HFFc6 (cell line): ENCODE data around the gene SH3BGRL. TPM values are rescaled to one million over a fixed set of nuclear protein-coding genes. Genes with fewer than 3 reads are reported as not detected.
"Not testable (repeated sequence)": the region's sequence is repeated elsewhere in the genome, so short reads cannot be mapped to it uniquely, and the experiment has no call there.

Source experiments
- DNase-seq: peaks from one replicate; pipeline ENCODE4 v3.0.0-alpha.2; 2018
- H3K27ac Mint-ChIP-seq: 2 replicates; pipeline ENCODE4 v1.8.0; 2020; ENCODE audit warnings: mild to moderate bottlenecking, mixed read lengths
- H3K27me3 Mint-ChIP-seq: 2 replicates; pipeline ENCODE4 v1.8.0; 2021; ENCODE audit warnings: mild to moderate bottlenecking, moderate library complexity, mixed read lengths; ENCODE audit not compliant: insufficient read depth
- H3K36me3 Mint-ChIP-seq: 2 replicates; pipeline ENCODE4 v1.8.0; 2021; ENCODE audit warnings: low read depth, mixed read lengths
- H3K4me1 Mint-ChIP-seq: 2 replicates; pipeline ENCODE4 v1.8.0; 2020; ENCODE audit warnings: low read depth, mixed read lengths
- H3K4me3 Mint-ChIP-seq: 2 replicates; pipeline ENCODE4 v1.8.0; 2020; ENCODE audit warnings: mild to moderate bottlenecking, moderate library complexity, mixed read lengths
- H3K9me3 Mint-ChIP-seq: 2 replicates; pipeline ENCODE4 v1.8.0; 2020; ENCODE audit warnings: mild to moderate bottlenecking, mixed read lengths
- CTCF ChIP-seq: fragments of 200-600 bp; sonication (generic); IDR thresholded peaks from 2 replicates; pipeline ENCODE4 v1.5.0; 2021; ENCODE audit warnings: antibody characterized with exemption, mild to moderate bottlenecking
- total RNA-seq, 6 experiments: library from RNA; stranded (reverse); fragmentation: NEBNext Ultra II Directional; extraction: Animal tissue kit (Norgen Biotek cat#: 25700); gene quantifications; 2 replicates in 1 of 6; 3 replicates in 5 of 6; pipeline ENCODE4 v1.2.3, GENCODE V29; 2021

Gene SH3BGRL
- total RNA-seq, 6 experiments from 2014 or later = 77.8 to 90.3 (median 81.2) TPM

DNA sequence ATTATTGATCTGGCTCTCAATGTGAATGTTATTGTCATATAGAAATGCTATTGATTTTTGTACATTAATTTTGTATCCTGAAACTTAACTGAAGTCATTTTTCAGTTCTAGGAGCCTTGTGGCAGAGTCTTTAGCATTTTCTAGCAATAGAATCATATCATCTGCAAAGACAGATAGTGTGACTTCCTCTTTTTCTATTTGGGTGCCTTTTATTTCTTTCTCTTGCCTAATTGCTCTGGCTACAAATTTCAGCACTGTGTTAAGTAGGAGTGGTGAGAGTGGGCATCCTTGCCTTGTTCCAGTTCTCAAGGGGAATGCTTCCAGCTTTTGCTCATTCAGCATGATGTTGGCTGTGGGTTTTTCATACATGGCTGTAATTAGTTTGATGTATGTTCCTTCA lies 102.7 kb downstream of the SH3BGRL start:
- Mint-ChIP-seq H3K27ac (no peak overlapping the region), H3K36me3 (no peaks in the 10 kb centered on the region), H3K4me1 (no peaks in the 10 kb centered on the region), H3K9me3 (no peaks in the 10 kb centered on the region), H3K27me3 (no peaks in the 10 kb centered on the region), H3K4me3 (no peak overlapping the region)
- no peak for TF ChIP-seq CTCF
- no peak for DNase-seq

DNA sequence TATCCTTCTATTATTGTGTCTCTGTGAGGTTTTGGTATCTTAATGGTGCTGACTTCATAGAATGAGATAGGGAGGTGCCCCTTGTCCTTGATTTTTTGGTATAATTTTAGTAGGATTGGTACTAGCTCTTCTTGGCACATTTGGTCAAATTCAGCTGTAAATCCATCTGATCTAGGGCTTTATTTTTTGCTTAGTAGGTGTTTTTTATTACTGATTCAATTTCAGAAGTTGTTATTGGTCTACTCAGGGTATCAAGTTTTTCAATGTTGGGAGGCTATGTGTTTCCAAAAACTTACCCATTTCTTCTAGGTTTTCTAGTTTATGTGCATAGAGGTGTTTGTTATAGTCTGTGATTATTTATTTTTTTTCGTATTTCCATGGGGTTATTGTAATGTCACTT lies 103.3 kb downstream of the SH3BGRL start:
- Mint-ChIP-seq H3K27me3 (no peaks in the 10 kb centered on the region), H3K36me3 (no peaks in the 10 kb centered on the region), H3K9me3 (no peaks in the 10 kb centered on the region), H3K4me3 (no peak overlapping the region), H3K4me1 (no peaks in the 10 kb centered on the region), H3K27ac (no peak overlapping the region)
- no peak for TF ChIP-seq CTCF
- no peak for DNase-seq

GRCh38 chrX:81308086-81308829 lies 106.4 kb downstream of the SH3BGRL start:
- Mint-ChIP-seq H3K27ac (no peak overlapping the region), H3K9me3 (no peaks in the 10 kb centered on the region), H3K27me3 (no peaks in the 10 kb centered on the region), H3K4me1 (no peaks in the 10 kb centered on the region), H3K36me3 (peaks cover 4% of the 10 kb centered on the region; the same call in 1 of the 2 replicates), H3K4me3 (no peak overlapping the region)
- TF ChIP-seq CTCF = no peak
- DNase-seq = no peak

DNA sequence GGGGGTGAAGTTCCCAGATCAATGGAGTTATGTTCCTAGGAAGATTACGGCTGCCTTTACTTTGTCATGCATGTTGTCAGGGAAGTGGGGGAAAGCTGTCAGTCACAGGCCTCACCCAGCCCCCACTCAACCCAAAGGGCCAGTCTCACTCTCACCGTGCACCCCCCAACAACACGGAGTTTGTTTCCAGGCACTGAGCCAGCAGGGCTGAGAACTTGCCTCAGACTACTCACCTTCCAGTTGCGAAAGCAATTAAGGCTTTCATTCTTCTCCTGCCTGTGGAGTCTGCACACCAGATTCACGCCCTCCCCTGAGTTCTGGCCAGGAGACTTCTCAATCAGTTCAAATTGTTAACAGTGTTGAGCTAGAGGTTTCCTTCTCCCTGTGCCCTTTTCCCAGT lies 114.3 kb downstream of the SH3BGRL start:
- no peak for DNase-seq

DNA sequence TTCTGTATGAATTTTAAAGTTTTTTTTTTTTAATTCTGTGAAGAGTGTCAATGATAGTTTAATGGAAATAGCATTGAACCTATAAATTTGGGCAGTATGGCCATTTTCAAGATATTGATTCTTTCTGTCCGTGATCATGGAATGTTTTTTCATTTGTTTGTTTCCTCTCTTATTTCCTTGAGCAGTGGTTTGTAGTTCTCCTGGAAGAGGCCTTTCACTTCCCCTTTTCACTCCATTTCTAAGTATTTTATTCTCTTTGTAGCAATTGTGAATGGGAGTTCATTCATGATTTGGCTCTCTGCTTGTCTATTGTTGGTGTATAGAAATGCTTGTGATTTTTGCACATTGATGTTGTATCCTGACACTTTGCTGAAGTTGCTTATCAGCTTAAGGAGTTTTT lies 129.8 kb downstream of the SH3BGRL start:
- H3K27ac Mint-ChIP-seq, DNase-seq, H3K27me3 Mint-ChIP-seq, H3K36me3 Mint-ChIP-seq, H3K4me3 Mint-ChIP-seq, H3K9me3 Mint-ChIP-seq: not testable (repeated sequence)
- H3K4me1 Mint-ChIP-seq = peaks cover 19% of the 10 kb centered on the region

More for the DNA sequence above, 114.3 kb downstream of the SH3BGRL start:
- no peaks in the 10 kb centered on the region for H3K27me3 Mint-ChIP-seq
- H3K27ac Mint-ChIP-seq = no peak overlapping the region
- TF ChIP-seq CTCF = no peak
- no peak overlapping the region for H3K4me3 Mint-ChIP-seq
- H3K36me3 Mint-ChIP-seq = peaks cover 7% of the 10 kb centered on the region; the same call in 1 of the 2 replicates
- no peaks in the 10 kb centered on the region for H3K9me3 Mint-ChIP-seq
- H3K4me1 Mint-ChIP-seq = no peaks in the 10 kb centered on the region

DNA sequence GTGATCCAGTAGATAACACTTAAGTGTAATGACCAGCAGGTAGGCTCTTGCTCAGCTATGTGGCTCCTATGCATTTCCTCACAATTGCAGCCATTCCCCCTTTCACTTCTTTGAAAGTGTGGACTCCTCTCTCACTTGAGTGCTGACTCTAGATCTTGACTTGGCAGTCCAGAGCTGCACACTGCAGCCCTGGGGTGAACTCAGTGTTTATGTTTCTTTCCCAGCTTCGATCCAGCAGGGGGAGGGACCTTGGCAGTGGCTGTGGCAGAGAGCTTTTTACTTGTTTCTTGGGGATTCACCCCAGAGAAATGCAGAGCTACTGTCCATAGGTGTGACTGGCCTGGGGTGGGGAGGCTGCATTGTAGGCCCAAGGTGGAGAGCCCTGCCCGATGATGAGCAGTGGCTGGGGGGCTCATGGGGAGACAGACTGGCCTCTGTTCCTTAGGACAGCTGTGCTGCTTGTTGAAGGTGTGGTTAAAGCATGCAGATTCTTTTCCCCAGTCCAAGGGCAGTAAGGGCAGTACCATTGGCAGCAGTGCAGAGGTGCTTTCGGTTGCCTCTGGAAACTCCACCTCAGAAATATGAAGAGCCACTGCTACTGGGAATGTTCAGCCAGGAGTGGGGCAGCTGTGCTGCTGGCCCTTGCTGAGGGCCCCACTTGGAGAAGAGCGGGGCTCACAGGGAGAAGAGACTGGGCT lies 134.7 kb downstream of the SH3BGRL start:
- Mint-ChIP-seq H3K9me3 (no peaks in the 10 kb centered on the region), H3K4me1 (peaks cover 20% of the 10 kb centered on the region), H3K36me3 (peaks cover 3% of the 10 kb centered on the region; the same call in 1 of the 2 replicates), H3K4me3 (no peak overlapping the region; the same call in 1 of the 2 replicates), H3K27ac (peak overlapping the region; percentile 3; the same call in 1 of the 2 replicates), H3K27me3 (no peaks in the 10 kb centered on the region)
- peak; percentile 18 for DNase-seq
- TF ChIP-seq CTCF = no peak
